Pons (tissue), 1 donor: ENCODE measurements around the gene FOXO3.
A peak's percentile ranks its signal among the peaks of the same experiment; 100 is the strongest.
"Not testable (repeated sequence)": the region's sequence is repeated elsewhere in the genome, so short reads cannot be mapped to it uniquely, and the experiment has no call there.

Source experiments
- DNase-seq: peaks from one replicate; pipeline ENCODE4 v3.0.0-alpha.2; 2016; ENCODE audit warnings: low spot score

FOXO3 gene

DNA sequence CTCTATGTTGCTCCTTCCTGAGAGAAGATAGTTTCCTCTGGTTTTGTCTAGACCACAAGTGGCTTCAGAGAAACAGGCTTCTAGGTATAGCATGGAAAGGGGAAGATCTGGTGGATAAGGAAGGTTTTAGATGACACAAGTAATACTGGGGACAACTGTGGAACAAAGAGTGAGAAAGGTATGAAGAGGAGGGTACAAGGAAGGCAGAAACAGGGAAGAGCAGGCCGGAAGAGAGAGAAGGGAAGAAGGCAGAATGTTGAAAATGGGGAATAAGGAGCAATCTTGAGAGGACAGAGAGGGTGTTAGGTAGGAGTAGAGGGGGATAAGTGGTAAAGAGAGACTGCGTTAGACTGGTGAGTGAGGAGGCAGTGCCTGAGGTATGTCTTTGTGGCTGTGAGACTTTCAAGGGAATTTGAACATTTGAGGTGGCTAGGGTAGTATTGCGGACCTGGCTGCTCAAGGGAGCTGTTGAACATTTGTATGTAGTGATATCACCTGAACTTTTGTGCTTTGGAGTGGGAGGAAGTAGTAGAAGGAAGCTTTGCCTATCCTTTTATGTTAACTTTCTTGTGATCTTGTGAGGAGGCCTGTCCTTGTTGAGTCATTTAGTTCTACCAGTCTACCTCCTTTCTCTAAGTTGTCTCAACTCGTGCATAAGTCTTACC lies 69.5 kb downstream of the FOXO3 start:
- no peak for DNase-seq

DNA sequence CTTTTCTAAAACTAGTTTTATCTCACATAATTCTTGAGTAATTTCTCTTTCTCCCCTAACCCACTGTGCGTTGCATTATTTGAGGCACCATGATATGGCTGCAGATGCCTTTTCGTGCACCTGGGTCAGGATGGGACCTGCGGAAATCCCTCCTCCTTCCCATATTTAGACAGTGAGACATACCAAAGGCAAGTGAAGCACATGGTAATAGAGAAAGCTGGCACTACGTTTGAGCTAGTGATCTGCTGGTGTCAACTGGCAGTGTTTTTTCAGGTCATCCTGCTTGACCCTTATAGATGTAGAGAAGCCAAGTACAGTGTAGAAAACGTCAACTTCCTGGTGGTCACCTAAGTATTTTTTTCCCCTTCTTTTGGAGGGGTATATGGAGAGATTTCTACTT lies 71.7 kb downstream of the FOXO3 start:
- DNase-seq, result no peak

DNA sequence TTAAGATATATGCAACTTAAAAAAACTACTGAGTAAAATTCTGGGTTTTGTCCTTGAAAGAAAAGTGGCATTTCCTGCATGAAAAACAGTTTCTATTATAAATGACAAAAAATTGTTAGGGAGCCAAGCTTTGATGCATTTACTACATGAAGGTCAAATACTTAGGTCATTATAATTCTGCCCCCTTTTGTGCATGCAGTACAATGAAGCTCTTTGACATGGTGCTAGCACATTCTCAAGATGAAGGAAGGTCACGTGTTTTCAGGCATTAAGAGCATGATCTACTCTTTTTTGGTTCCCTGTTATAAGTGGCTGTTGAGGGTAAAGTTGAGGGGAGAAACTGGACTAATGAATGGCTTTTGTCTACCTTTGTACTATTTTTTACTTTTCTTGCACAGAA lies 72.7 kb downstream of the FOXO3 start:
- peak; percentile 74 for DNase-seq

DNA sequence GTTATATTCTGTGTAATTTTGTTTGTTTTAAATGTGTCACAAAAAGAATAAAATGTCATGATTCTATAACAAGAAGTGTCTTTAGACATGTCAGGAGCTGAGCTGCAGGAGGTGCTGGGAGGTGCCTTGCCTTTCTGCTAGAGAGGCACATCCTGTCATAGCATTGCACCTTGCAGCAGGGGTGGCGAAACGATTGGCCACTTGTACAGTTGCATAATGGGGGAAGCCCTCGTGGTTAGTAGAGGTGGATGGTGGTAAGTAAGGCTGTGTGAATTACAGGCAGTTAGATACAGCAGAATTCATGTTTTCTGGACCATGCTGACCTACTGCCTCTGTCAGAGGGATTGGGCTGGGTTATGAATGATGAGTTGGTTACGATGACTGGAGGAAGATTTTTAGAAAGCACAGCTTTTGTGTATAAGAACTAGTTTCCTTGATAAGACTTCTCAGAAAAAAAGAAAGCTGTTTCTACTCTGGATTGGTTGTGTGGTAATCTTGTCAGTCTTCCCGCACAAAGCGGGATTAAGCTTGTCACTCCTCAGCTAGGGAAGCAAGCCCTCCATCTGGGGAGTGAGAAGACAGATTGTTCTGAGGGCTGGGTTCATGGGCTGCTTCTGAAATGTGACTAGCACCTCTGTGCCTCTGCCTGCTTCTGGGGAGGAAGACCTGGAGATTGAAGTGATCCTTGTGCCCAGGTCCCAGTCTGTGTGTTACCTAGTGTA lies 74.9 kb downstream of the FOXO3 start:
- no peak for DNase-seq

DNA sequence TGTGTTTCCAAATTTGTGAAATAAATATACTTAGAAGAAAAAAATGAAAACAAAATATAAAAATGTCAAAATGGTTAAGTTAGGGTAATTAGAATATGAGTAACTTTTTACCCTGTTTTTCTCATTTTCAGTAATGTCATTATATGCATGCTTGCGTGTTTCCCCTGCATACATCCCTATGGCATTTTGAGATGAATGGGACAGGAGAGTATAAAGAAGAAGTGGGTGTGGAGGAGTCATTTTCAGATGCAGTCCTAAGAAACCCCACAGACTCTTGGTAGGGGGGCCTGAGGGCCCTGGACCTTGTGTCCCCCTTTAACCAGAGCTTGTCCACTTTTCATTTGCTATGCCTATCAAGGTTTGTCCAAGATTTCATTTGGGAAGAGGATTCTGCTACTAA lies 77.2 kb downstream of the FOXO3 start:
- DNase-seq, result no peak

DNA sequence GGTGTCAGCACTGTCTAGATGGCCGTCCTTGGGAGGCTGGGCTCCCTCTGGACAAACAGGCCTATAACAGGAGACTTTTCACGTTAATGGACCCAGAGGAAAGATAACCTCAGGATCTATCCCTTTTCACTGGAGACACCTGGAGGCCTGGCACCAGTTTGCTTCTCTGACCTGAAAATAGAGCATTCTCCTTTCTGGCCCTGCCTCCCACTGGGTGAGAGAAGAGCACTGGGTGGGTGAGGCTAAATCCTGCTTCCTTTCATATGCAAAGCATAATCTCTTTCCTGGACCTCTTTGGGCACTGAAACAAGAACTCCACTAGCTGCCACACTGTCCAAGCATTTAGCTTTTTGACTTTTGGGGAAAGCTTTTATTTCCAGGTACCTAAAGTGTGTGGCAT lies 78.3 kb downstream of the FOXO3 start:
- DNase-seq, result no peak

DNA sequence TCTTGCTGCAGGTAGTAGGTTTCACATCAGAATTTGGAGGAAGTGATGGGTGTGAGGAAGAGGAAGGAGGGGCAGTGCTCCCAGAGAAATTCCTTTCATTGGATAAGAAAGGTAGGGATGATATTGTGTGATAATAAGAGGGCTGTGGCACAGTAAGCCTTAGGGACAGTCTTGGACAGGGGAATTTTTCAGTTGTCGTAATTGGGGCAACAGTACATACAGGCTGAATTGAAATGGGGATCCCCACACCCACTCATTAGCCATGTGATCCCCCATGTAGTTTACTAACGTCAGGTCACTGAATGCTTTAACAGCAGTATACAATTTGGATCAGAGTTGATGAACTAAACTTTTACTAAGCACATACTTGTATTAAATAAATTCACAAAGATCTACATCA lies 79.4 kb downstream of the FOXO3 start:
- no peak for DNase-seq

DNA sequence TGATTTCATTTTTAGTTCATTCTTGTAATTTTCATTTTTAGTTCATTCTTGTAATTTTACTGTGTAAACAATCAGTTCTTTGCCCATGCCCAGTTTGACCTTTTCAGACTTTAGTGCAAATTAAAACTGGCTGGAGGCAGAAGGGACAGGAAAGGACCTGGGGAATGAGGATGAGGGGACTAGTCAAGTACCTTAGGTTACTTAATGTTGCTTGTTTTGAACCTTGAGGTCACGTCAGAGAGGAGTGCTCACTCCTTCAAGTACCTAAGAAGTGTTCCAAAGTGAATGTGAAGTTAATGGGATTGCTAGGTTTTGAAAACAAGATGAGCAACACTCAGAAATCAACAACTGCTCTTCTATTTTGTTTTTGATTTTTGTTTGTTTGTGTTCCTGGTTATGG lies 82.5 kb downstream of the FOXO3 start:
- DNase-seq, result no peak

DNA sequence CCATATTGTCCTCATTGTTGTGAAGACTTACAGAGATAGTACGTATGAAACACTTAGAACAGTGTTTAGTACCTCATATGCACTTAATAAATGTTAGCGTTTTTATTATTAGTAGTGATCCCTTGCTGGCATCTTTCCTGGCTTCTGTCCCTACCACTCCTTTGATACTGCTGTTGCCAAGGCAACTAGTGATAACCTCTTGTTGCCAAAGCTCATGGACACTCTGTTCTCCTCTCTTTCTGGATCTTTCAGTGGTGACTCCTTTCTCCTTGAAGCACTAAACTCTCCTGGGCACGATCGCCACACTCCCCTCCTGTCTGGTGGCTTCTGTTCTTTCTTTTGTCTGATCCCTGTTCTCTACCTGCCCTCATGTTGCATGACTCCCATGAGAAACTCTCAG lies 83.5 kb downstream of the FOXO3 start:
- no peak for DNase-seq

DNA sequence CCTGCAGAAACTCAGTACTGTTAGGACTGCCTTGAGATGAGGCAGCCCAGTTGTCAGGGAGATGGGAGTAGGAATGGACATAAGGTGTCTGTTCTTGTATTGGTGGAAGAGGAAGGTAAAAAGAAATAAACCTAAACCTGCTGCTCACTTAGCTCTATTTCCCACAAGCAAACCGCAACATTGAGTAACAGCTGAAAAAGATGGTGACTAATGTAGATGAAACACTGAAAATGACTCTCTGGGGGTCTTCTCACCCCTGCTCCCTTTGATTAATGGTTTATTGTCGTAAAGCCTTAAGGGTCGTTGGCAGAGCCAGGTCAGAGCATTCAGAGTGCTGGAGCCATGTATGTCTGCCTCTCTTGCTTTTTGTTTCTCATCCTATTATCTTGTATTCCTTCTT lies 87.5 kb downstream of the FOXO3 start:
- DNase-seq, result no peak

DNA sequence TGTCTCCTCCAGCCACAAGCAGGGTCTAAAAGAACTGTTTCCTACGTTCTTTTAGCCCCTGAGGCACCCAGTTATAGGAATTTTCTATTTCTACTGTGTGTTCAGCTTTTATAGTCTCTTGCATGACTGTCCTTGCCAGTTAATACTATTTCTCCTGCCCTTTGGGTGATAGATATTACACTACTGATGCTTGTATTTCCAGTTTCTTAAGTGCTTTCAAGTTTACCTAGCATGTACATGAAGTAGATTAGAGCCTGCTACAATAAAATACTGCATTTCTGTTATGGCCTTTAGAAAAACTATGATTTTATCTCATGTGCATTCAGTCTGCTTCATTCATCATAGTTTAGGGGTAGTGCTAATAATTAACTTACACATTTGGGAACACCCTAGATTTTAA lies 89.6 kb downstream of the FOXO3 start:
- no peak for DNase-seq

DNA sequence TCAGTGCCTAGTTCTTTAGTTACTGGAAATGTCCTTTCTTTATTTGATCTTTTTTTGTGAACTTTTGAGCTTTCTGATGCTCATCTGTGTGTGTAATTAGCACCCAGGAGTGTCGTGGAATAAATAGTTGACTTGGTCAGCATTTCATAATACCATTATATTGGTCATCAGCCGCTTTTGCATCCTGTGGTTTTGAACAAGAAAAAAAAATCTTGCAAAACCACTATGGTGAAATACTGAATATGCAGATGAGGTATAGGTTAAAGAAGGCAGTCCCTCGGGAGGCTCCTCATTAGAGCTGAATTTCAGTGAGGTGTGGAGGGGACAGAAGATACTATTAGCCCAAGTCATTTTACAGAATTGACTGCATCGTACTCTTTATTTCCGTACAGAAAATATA lies 90.1 kb downstream of the FOXO3 start:
- no peak for DNase-seq

DNA sequence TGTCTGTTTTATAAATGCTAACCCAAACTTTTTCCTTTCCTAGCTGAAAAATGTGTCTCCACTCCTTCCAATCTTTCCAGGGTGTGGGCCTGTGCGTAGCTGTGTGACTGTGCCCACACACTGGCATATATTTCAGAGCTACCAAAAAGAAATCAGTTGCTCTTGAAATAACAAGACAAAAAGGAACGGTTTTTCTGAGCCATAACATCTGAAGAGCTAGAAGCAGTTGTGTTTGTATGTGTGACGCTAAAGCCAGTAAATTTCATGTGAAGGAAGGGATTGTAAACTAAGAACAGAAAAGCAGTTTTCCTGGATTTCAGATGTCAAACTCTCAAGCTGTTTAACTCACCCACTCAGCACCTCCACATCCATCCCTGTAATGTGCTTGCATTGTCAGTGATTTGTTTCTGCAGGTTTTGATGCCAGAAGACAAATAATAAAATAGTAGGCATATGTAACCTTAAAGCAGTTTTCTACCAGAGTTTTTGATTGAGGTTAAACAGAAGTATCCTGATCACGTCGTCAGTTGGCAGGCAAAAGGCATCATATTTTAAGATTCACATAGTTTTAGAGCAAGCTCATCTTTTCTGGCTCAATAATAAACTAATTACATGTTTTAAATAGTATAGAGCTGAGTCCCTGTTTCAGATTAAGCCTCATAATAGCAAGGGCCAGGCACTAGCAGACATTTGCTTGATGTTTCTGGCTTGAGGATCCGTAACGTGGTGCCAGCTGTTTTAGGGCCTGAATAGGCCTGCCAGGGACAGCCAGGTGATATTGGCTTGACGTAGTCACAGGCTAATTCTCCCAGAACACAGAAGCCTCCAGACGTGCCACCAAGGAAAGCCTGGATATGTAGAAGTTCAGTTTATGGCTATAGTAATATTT lies 90.9 kb downstream of the FOXO3 start:
- no peak for DNase-seq

DNA sequence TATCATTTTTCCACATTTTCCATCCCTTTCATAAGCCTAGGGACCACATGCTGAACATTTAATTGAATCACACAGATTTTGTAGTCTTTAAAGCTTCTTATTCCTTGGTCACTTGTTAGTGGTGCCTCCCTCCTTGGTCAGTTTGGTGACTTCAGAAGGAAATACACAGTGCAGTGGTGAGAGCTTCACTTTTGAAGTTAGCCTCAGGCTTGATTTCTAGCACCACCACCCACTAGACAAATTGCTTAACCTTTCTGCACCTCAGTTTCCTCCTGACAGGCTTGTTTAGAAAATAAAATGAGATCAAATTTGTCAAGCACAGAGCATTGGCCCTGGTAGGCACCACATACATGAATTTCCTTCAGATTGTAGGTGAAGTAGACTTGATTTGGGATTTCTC lies 91.7 kb downstream of the FOXO3 start:
- no peak for DNase-seq

DNA sequence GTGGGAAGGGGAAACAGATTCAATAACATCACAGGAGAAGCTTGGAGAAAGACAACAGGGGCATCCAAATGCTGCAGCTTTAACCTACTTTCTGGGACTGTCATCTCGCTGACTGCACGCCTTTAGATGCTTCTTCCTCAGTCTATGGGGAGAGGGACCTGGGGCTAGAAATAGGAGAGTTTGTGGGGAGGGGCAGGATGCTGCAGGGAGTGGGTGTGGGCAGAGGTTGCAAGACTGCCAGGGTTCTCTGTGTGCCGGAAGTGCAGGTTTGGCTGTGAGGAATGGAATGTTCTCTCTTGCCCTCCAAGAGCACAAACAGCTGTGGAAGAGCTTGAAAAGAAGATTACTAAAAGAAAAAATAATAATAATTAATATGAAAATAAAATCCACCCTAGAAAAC lies 93.2 kb downstream of the FOXO3 start:
- no peak for DNase-seq

DNA sequence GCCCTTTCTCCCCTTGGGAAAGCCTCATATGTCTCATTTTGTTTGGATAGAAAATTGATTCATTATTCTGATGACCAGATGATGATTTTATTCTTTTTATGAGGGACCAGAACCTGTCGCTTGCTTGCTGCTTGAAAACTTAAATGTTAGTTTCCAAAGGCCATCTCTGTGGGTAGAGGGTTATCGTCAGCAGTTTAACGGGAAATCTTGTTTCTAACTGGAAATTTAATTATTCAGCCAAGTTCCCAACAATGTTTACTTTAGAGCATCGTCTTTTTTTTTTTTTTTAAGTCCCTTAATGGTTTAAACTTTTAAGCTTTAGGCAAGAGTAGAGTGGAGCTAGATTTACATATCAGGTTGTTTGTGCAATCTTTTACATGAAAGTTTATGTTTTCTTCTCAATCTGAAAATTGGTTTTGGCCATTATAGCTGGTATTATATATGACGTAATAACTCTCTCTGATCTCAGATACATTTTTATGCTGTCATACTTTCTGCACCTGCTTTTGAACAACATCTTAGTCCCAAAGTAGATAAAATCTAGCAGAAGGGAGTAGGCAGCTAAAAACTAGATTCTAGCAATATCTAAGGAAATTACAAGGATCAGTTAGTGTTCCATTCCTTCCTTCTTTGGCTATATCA lies 93.9 kb downstream of the FOXO3 start:
- DNase-seq, result no peak

DNA sequence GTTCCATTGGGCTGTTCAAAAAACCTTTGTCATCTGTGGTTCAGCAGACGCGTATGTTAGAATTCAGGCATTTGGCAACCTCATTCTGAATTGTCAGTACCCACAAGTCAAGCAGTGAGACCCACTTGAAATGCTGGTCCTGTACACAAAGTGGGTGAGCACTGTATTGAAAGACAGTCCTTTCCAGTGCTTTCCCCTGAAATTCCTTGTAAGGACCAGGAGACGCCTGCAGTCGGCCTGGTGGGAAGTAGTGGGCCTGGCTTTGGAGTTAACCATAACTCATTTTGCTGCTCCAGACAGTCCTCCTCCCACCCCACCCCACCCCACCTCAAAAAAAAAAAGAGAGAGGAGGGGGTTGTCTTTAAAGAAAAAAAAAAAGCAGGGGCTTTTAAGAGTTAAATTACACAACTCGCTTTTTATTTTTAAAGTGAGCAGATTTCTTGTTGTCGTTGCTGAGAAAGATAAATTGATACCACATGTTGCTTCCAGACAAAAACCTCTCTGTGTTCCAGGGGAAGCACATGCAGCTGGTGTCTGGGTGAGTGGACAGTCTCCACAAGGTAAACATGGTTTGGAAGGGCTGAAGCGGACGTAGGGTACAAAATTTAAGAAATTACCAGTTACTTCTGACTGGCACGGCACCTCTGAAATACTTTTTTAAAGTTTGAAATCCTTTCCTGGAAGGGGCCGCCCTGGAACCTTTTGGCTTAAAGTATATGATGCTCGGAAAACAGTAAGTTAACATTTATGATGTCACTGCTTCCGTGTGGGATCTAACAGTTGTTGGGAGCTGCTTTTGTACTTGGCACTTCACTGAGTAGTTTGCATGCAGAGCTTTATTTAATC lies 95.3 kb downstream of the FOXO3 start:
- DNase-seq, result peak; percentile 88

DNA sequence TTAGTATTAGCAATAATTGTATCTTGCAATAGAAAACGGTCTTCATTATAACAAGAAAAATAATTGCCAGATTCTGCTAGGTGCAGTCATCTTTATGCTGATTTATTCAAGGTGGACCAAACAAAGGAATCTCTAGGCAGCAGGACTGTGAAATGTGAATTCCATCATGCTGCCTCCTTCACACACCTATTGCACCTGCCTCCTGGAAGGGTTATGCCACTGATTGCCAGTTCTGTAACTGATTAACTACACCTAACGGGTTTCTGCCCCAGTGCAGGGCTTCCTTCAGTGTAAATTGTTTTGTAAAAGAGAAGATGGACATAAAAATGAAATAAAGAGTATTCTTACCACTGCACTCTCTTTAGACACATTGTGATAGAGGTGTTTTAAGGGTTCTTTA lies 96.1 kb downstream of the FOXO3 start:
- no peak for DNase-seq

DNA sequence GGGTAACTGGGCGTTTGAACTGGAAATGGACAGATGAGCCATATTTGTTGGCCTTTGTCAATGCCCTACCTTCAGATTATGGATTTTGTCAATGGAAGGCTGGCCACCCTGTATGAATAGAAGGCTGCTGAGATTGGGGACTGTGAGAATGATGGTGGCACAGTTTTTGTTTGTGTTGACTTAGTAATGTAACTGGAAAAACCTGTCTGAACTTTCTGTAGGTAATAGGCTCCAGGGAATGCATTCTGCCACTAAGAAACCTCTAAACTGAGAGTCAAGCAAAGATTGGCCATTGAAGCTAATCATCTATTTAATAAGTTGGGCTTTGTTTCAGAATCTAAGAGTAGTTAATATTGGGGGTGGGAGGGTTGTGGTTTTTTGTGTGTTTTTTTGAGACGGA lies 97.5 kb downstream of the FOXO3 start:
- DNase-seq, result no peak

DNA sequence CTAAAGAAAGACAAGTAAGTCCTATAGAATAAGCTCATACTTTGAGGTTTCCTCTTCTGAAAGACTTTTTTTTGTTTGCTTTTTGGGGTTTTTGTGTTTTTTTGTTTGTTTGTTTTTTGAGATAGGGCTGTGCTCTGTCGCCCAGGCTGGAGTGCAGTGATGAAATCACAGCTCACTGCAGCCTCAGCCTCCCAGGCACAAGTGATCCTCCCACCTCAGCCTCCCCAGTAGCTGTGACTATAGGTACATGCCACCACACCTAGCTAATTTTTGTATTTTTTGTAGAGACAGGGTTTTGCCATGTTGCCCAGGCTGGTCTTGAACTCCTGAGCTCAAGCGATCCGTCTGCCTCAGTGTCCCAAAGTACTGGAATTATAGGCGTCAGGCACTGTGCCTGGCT lies 98.1 kb downstream of the FOXO3 start:
- not testable (repeated sequence) for DNase-seq

DNA sequence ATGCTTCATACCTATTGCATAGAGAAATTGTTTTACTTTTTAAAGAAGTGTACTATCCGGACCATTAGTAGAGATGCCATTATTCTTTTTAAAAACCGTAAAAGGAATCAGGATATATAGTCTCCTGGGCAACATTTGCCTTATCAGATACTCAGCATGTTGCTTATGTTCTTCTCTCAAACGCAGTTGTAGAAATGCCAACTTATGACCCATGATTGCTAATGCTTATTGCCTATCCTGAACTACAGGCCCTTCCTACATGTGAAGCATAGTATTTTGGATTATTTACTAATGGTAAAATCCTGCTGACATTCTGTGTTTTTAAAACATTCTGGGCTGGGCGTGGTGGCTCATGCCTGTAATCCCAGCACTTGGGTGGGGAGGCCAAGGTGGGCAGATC lies 99.5 kb downstream of the FOXO3 start:
- no peak for DNase-seq

DNA sequence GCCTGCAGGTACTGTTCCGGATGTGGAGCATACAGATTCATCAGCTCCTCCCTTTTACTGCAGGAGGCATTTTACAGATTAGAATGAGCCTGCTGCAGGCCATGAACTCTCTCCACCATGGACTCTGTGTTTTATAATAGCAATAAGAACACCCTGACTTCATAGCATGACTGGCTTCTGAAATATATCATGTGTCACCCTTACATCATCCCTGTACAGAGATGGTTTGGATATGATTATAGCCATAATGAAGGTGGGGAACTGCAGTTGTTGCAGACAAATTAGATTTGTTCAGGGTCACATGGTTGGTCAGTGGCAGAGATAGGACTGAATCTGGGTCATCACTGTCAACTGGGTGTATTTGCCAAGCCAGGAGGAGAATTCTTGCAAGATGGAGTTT lies 100.7 kb downstream of the FOXO3 start:
- DNase-seq, result no peak
